PC-3 (cell line): ENCODE results near the gene CLPTM1L. TPM values are rescaled to one million over a fixed set of nuclear protein-coding genes. Genes with fewer than 3 reads are reported as not detected.

Source experiments
- ATAC-seq: fragments of 200-7000 bp; cut with Tn5 transposase; 2 replicates; pipeline ENCODE4 v1.9.1; 2020; ENCODE audit warnings: mild to moderate bottlenecking, moderate library complexity
- BruUV-seq: library from RNA; stranded (reverse); fragments of 400-500 nt; replicated peaks from 2 replicates; lab custom pipeline; 2021; lab: Mats Ljungman, UMichigan
- CTCF ChIA-PET: fragments of 300-600 bp; sonication (Branson Sonifier 250); formaldehyde crosslinking; loops from one replicate; lab custom pipeline; 2022; ENCODE audit warnings: antibody characterized with exemption; lab: Charles Lee
- POLR2A ChIA-PET: fragments of 300-600 bp; sonication (Branson Sonifier 250); formaldehyde crosslinking; loops from one replicate; lab custom pipeline; 2022; ENCODE audit warnings: antibody characterized with exemption; ENCODE audit not compliant: unreplicated experiment; lab: Charles Lee
- DNase-seq: peaks from one replicate; pipeline ENCODE4 v3.0.0-alpha.2; 2015
- H2AFZ ChIP-seq: fragments of 300-600 bp; sonication (generic); 2 replicates; pipeline ENCODE4 v1.6.0; 2016; ENCODE audit warnings: antibody characterized with exemption, low read length
- H3F3A ChIP-seq: fragments of 300-600 bp; sonication (generic); one replicate; pipeline ENCODE4 v1.6.0; 2017; ENCODE audit warnings: antibody characterized with exemption, low read length, control low read depth, mild to moderate bottlenecking; ENCODE audit not compliant: unreplicated experiment
- H3K27ac ChIP-seq: fragments of 300-600 bp; sonication (generic); 2 replicates; pipeline ENCODE4 v1.5.1; 2016; ENCODE audit warnings: mild to moderate bottlenecking, low read length
- H3K27me3 ChIP-seq: fragments of 300-600 bp; sonication (generic); 2 replicates; pipeline ENCODE4 v1.6.1; 2016; ENCODE audit warnings: low read length, mixed read lengths
- H3K36me3 ChIP-seq: fragments of 300-600 bp; sonication (generic); 2 replicates; pipeline ENCODE4 v1.6.1; 2016; ENCODE audit warnings: low read depth, mixed run types, low read length, mixed read lengths
- H3K4me1 ChIP-seq: fragments of 300-600 bp; sonication (generic); 2 replicates; pipeline ENCODE4 v1.5.1; 2016; ENCODE audit warnings: low read length; ENCODE audit not compliant: insufficient read depth
- H3K4me2 ChIP-seq: fragments of 300-600 bp; sonication (generic); 2 replicates; pipeline ENCODE4 v1.6.0; 2016; ENCODE audit warnings: low read length
- H3K4me3 ChIP-seq: fragments of 300-600 bp; sonication (generic); 2 replicates; pipeline ENCODE4 v1.5.1; 2016; ENCODE audit warnings: mild to moderate bottlenecking, low read length, mixed read lengths
- H3K79me2 ChIP-seq: fragments of 300-600 bp; sonication (generic); 2 replicates; pipeline ENCODE4 v1.6.1; 2017; ENCODE audit warnings: low read length, mixed read lengths
- H3K9ac ChIP-seq: fragments of 300-600 bp; sonication (generic); 2 replicates; pipeline ENCODE4 v1.6.0; 2016; ENCODE audit warnings: mild to moderate bottlenecking, low read length
- H3K9me2 ChIP-seq: fragments of 300-600 bp; sonication (generic); replicated peaks from 2 replicates; pipeline ENCODE4 v1.6.1; 2016; ENCODE audit warnings: mixed run types, low read length, mixed read lengths
- H3K9me3 ChIP-seq: fragments of 300-600 bp; sonication (generic); 2 replicates; pipeline ENCODE4 v1.6.1; 2016; ENCODE audit warnings: low read length, mixed read lengths
- H4K20me1 ChIP-seq: fragments of 300-600 bp; sonication (generic); 2 replicates; pipeline ENCODE4 v1.6.1; 2016; ENCODE audit warnings: low read length, mixed read lengths
- CTCF ChIP-seq: fragments of 300-600 bp; sonication (generic); conservative IDR thresholded peaks from 2 replicates; pipeline ENCODE4 v1.5.1; 2017; ENCODE audit warnings: antibody characterized with exemption, low read depth, mild to moderate bottlenecking, low read length
- EZH2 ChIP-seq: fragments of 300-600 bp; sonication (generic); IDR thresholded peaks from one replicate; pipeline ENCODE4 v1.6.1; 2017; ENCODE audit warnings: antibody characterized with exemption, mild to moderate bottlenecking, low read length; ENCODE audit not compliant: unreplicated experiment
- EZH2phosphoT487 ChIP-seq: fragments of 300-600 bp; sonication (generic); IDR thresholded peaks from 2 replicates; pipeline ENCODE4 v1.6.1; 2018; ENCODE audit warnings: mild to moderate bottlenecking, antibody characterized with exemption, low read length, borderline replicate concordance
- intact Hi-C: fragments of 100-400 bp; cut with micrococcal nuclease; formaldehyde crosslinking; loops from 2 replicates; pipeline ENCODE4 v1.9.0; 2023
- total RNA-seq: library from RNA; depleted of rRNA; stranded (reverse); fragments of >200 nt; gene quantifications from 2 replicates; pipeline ENCODE4 v1.2.3, GENCODE V29; 2014

Gene CLPTM1L
- total RNA-seq, 1 experiment from 2014 or later: 463 TPM

GRCh38 chr5:1383886-1384401, 39.0 kb upstream of the CLPTM1L start:
- ATAC-seq (no peak), DNase-seq (no peak)
- H3K36me3 ChIP-seq: no peaks in the 10 kb centered on the region
- no peaks in the 10 kb centered on the region for H3K9me2 ChIP-seq
- H4K20me1 ChIP-seq: no peaks in the 10 kb centered on the region
- no TSS peak for BruUV-seq
- H3K9me3 ChIP-seq: no peaks in the 10 kb centered on the region
- TF ChIP-seq EZH2 (no peak), EZH2phosphoT487 (no peak), CTCF (no peak)
- H3F3A ChIP-seq: no peaks in the 10 kb centered on the region
- ChIA-PET CTCF (no interaction called here), POLR2A (no interaction called here)
- no peak overlapping the region for H3K27ac ChIP-seq
- intact Hi-C loops: no loop called here
- no peak overlapping the region for H3K4me3 ChIP-seq
- no peaks in the 10 kb centered on the region for H3K79me2 ChIP-seq
- H3K9ac ChIP-seq: no peak overlapping the region
- H2AFZ ChIP-seq: no peak overlapping the region
- peaks cover 12% of the 10 kb centered on the region for H3K4me1 ChIP-seq
- no peaks in the 10 kb centered on the region for H3K27me3 ChIP-seq
- no peak overlapping the region for H3K4me2 ChIP-seq

- intact Hi-C loops: no loop called here
- no TSS peak for BruUV-seq
- POLR2A ChIA-PET: no interaction called here
Measured at GRCh38 chr5:1383344-1383743, 38.4 kb upstream of the CLPTM1L start.

More at GRCh38 chr5:1383344-1383743, 38.4 kb upstream of the CLPTM1L start:
- no peak for TF ChIP-seq EZH2phosphoT487
- no peak for TF ChIP-seq EZH2
- no peak for TF ChIP-seq CTCF
- Histone ChIP-seq H3K9me3 (no peaks in the 10 kb centered on the region), H3K27me3 (peaks cover 3% of the 10 kb centered on the region; the same call in 1 of the 2 replicates), H3K9ac (no peak overlapping the region), H3K4me2 (no peak overlapping the region), H3K27ac (no peak overlapping the region), H4K20me1 (no peaks in the 10 kb centered on the region), H3K9me2 (no peaks in the 10 kb centered on the region), H2AFZ (no peak overlapping the region), H3F3A (no peaks in the 10 kb centered on the region), H3K4me1 (peaks cover 12% of the 10 kb centered on the region), H3K36me3 (no peaks in the 10 kb centered on the region), H3K4me3 (no peak overlapping the region), H3K79me2 (no peaks in the 10 kb centered on the region)
- DNase-seq (no peak), ATAC-seq (no peak)
- CTCF ChIA-PET: no interaction called here
